GM23248 (cell line): ENCODE results near the gene LAMB1. TPM values are rescaled to one million over a fixed set of nuclear protein-coding genes. Genes with fewer than 3 reads are reported as not detected.

Source experiments
- DNase-seq: peaks from one replicate; pipeline ENCODE4 v3.0.0-alpha.2; 2015
- H2AFZ ChIP-seq: fragments of 200-600 bp; sonication (generic); 2 replicates; pipeline ENCODE4 v1.6.1; 2016; ENCODE audit warnings: antibody characterized with exemption
- H3F3A ChIP-seq: fragments of 200-600 bp; sonication (generic); 2 replicates; pipeline ENCODE4 v1.6.1; 2016; ENCODE audit warnings: mild to moderate bottlenecking, antibody characterized with exemption, mixed run types; ENCODE audit not compliant: insufficient read depth
- H3K27ac ChIP-seq: fragments of 200-600 bp; sonication (generic); 2 replicates; pipeline ENCODE4 v1.5.1; 2016; ENCODE audit warnings: mild to moderate bottlenecking
- H3K27me3 ChIP-seq: fragments of 200-600 bp; sonication (generic); replicated peaks from 2 replicates; pipeline ENCODE4 v1.6.1; 2016; ENCODE audit warnings: mild to moderate bottlenecking; ENCODE audit not compliant: insufficient read depth
- H3K36me3 ChIP-seq: fragments of 200-600 bp; sonication (generic); 2 replicates; pipeline ENCODE4 v1.6.1; 2016; ENCODE audit warnings: low read depth, mild to moderate bottlenecking
- H3K4me1 ChIP-seq: fragments of 200-600 bp; sonication (generic); 2 replicates; pipeline ENCODE4 v1.6.1; 2016; ENCODE audit warnings: mild to moderate bottlenecking; ENCODE audit not compliant: insufficient read depth
- H3K4me2 ChIP-seq: fragments of 200-600 bp; sonication (generic); one replicate; pipeline ENCODE4 v1.6.1; 2016; ENCODE audit warnings: mild to moderate bottlenecking; ENCODE audit not compliant: unreplicated experiment
- H3K4me3 ChIP-seq: fragments of 200-600 bp; sonication (generic); 2 replicates; pipeline ENCODE4 v1.5.1; 2016; ENCODE audit warnings: mild to moderate bottlenecking
- H3K79me2 ChIP-seq: fragments of 200-600 bp; sonication (generic); 2 replicates; pipeline ENCODE4 v1.6.1; 2016; ENCODE audit warnings: mild to moderate bottlenecking; ENCODE audit not compliant: insufficient read depth
- H3K9ac ChIP-seq: fragments of 200-600 bp; sonication (generic); 2 replicates; pipeline ENCODE4 v1.6.1; 2016; ENCODE audit warnings: mild to moderate bottlenecking
- H3K9me2 ChIP-seq: fragments of 200-600 bp; sonication (generic); 2 replicates; pipeline ENCODE4 v1.6.1; 2016; ENCODE audit warnings: mixed run types, mild to moderate bottlenecking, moderate library complexity; ENCODE audit not compliant: insufficient read depth
- H3K9me3 ChIP-seq: fragments of 200-600 bp; sonication (generic); one replicate; pipeline ENCODE4 v1.6.1; 2017; ENCODE audit warnings: low read depth
- H4K20me1 ChIP-seq: fragments of 200-600 bp; sonication (generic); 2 replicates; pipeline ENCODE4 v1.6.0; 2016; ENCODE audit not compliant: insufficient read depth
- EZH2 ChIP-seq: fragments of 200-600 bp; sonication (generic); IDR thresholded peaks from 2 replicates; pipeline ENCODE4 v1.6.1; 2018; ENCODE audit warnings: antibody characterized with exemption, mild to moderate bottlenecking; ENCODE audit not compliant: insufficient read depth, poor library complexity, severe bottlenecking
- EZH2phosphoT487 ChIP-seq: fragments of 200-600 bp; sonication (generic); IDR thresholded peaks from 2 replicates; pipeline ENCODE4 v1.6.1; 2018; ENCODE audit warnings: antibody characterized with exemption, moderate library complexity, mild to moderate bottlenecking, low read depth; ENCODE audit not compliant: insufficient read depth
- WGBS, 2 experiments: methylation state at CpG; one replicate each; pipeline ENCODE4 v1.1.6; 2015 to 2017; ENCODE audit warnings: low lambda C conversion rate in 2 of 2, low coverage in 1 of 2; ENCODE audit errors: missing lambda C conversion rate in 2 of 2; 5-methylcytosine and 5-hydroxymethylcytosine counted together
- in situ Hi-C: fragments of 300-500 bp; cut with MboI; formaldehyde crosslinking; loops from 2 replicates; pipeline ENCODE4 v1.15.0; 2020
- polyA plus RNA-seq: library from polyadenylated mRNA; unstranded; fragments of >200 nt; fragmentation: Nextera tagmentation; extraction: Ambion mirVana; gene quantifications from 2 replicates; pipeline ENCODE4 v1.2.1, GENCODE V29; 2016
- total RNA-seq: library from RNA; depleted of rRNA; stranded (reverse); fragments of >200 nt; shearing (Covaris generic); gene quantifications from 2 replicates; pipeline ENCODE4 v1.2.3, GENCODE V29; 2014

The LAMB1 gene
- total and polyA plus RNA-seq, 2 experiments from 2014 or later: 108 to 135 TPM

GRCh38 chr7:107939573-107940489 is 63.1 kb downstream of the LAMB1 start:
- H3K4me2 ChIP-seq: peak overlapping the region; percentile 46
- H3K4me3 ChIP-seq: no peak overlapping the region
- H3K27ac ChIP-seq: peak overlapping the region; percentile 89
- H3F3A ChIP-seq: peaks cover 76% of the 10 kb centered on the region
- H3K9ac ChIP-seq: peak overlapping the region; percentile 66
- H3K36me3 ChIP-seq: peaks cover 43% of the 10 kb centered on the region
- no peaks in the 10 kb centered on the region for H3K27me3 ChIP-seq
- peaks cover 51% of the 10 kb centered on the region for H3K4me1 ChIP-seq
- H2AFZ ChIP-seq: no peak overlapping the region
- peak; percentile 94 for DNase-seq
- 0 out of 2 replicates have a peak, but pooled peaks cover 11% of the 10 kb centered on the region for H3K79me2 ChIP-seq
- TF ChIP-seq EZH2phosphoT487: no peak
- TF ChIP-seq EZH2: no peak
- no peaks in the 10 kb centered on the region for H3K9me2 ChIP-seq
- 35 to 41% methylated on average over 16 of the region's 16 CpGs for WGBS, 2 experiments
- in situ Hi-C loops: no loop called here
- no peaks in the 10 kb centered on the region for H3K9me3 ChIP-seq
- no peaks in the 10 kb centered on the region for H4K20me1 ChIP-seq

GRCh38 chr7:107938456-107939250 is 64.3 kb downstream of the LAMB1 start:
- H3K9ac ChIP-seq: peak overlapping the region; percentile 66
- H3K27me3 ChIP-seq: no peaks in the 10 kb centered on the region
- H3K36me3 ChIP-seq: peaks cover 31% of the 10 kb centered on the region
- H3K4me2 ChIP-seq: peak overlapping the region; percentile 46
- peaks cover 87% of the 10 kb centered on the region for H3F3A ChIP-seq
- TF ChIP-seq EZH2phosphoT487 (no peak), EZH2 (no peak)
- H2AFZ ChIP-seq: no peak overlapping the region
- no peaks in the 10 kb centered on the region for H3K9me2 ChIP-seq
- H3K27ac ChIP-seq: peak overlapping the region; percentile 89
- peak; percentile 67 for DNase-seq
- peaks cover 11% of the 10 kb centered on the region; the same call in 1 of the 2 replicates for H3K79me2 ChIP-seq
- 32% methylated on average over 6 of the region's 6 CpGs for WGBS, 2 experiments
- 0 out of 2 replicates have a peak overlapping the region, but pooled peaks have one; percentile 3 for H3K4me3 ChIP-seq
- in situ Hi-C loops: no loop called here
- H4K20me1 ChIP-seq: no peaks in the 10 kb centered on the region
- H3K4me1 ChIP-seq: peaks cover 62% of the 10 kb centered on the region
- H3K9me3 ChIP-seq: no peaks in the 10 kb centered on the region

GRCh38 chr7:107937531-107937930 is 65.4 kb downstream of the LAMB1 start:
- Histone ChIP-seq H3K9ac (no peak overlapping the region), H2AFZ (no peak overlapping the region), H3K27ac (peak overlapping the region; percentile 89; the same call in 1 of the 2 replicates), H3K27me3 (no peaks in the 10 kb centered on the region), H3F3A (peaks cover 83% of the 10 kb centered on the region), H3K4me3 (no peak overlapping the region), H4K20me1 (no peaks in the 10 kb centered on the region), H3K4me2 (peak overlapping the region; percentile 46), H3K4me1 (peaks cover 67% of the 10 kb centered on the region), H3K36me3 (peaks cover 28% of the 10 kb centered on the region; the same call in 1 of the 2 replicates), H3K9me2 (no peaks in the 10 kb centered on the region), H3K9me3 (no peaks in the 10 kb centered on the region), H3K79me2 (peaks cover 16% of the 10 kb centered on the region)
- 97 to 100% methylated on average over 1 of the region's 1 CpG for WGBS, 2 experiments
- no peak for DNase-seq
- TF ChIP-seq EZH2 (no peak), EZH2phosphoT487 (no peak)
- in situ Hi-C loops: no loop called here

DNA sequence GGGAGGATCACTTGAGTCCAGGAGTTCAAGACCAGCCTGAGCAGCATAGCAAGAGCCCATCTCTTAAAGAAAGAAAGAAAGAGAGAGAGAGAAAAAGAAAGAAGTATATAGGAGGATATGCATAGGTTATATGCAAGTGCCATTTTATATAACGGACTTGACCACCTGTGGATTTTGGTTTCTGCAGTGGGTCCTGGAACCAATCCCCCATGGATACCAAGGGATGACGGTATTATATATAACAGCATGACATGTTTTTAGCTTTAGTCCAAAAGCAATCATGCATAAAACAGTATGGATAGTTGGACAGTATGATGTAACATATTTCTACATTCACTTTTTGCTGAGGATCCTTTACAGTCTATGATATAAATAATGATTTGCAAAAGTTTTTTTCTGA is 66.6 kb downstream of the LAMB1 start:
- in situ Hi-C loops: no loop called here
- TF ChIP-seq EZH2 (no peak), EZH2phosphoT487 (no peak)
- no peak overlapping the region for H3K27ac ChIP-seq

More for the DNA sequence above, 66.6 kb downstream of the LAMB1 start:
- H3K4me2 ChIP-seq: no peak overlapping the region
- no peak overlapping the region for H3K9ac ChIP-seq
- H3K9me3 ChIP-seq: no peaks in the 10 kb centered on the region
- no peak for DNase-seq
- peaks cover 23% of the 10 kb centered on the region for H3K79me2 ChIP-seq
- H4K20me1 ChIP-seq: no peaks in the 10 kb centered on the region
- no peaks in the 10 kb centered on the region for H3K27me3 ChIP-seq
- peaks cover 36% of the 10 kb centered on the region; the same call in 1 of the 2 replicates for H3K36me3 ChIP-seq
- H2AFZ ChIP-seq: no peak overlapping the region
- no peak overlapping the region for H3K4me3 ChIP-seq
- WGBS, 2 experiments: 95 to 100% methylated on average over 2 of the region's 2 CpGs
- no peaks in the 10 kb centered on the region for H3K9me2 ChIP-seq
- H3K4me1 ChIP-seq: peaks cover 67% of the 10 kb centered on the region
- peaks cover 77% of the 10 kb centered on the region for H3F3A ChIP-seq
